ENCODE measurements around the gene CRYZL1.

The CRYZL1 gene

DNA sequence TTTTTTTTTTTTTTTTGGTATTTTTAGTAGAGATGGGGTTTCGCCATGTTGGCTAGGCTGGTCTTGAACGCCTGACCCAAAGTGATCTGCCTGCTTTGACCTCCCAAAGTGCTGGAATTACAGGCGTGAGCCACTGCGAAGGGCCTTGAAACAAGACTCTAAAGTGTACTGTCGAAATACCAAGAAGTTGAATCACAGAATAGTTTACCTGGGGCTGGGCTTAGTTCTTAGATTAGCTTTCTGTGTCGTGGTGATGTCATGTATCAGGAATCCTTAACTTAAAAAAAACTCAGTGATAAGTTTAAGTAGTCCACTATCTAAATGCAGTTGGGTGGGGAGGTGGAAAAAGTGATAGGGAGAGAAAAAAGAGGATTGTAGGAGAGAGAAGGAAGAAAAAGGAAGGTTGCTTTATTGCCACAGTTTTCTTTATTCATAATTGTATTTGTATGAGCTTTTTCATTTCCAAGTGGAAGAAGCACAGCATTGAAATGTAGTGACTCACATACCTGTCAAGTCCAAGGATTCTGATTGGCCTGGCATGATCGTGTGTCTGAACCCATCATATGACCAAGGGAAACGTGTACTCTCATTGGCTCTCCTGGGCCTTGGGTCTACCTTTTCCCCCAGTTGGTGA lies 14.2 kb upstream of the CRYZL1 start:
- Histone ChIP-seq H3K27ac (no peak overlapping the region), H3K27me3 (no peaks in the 10 kb centered on the region), H3K4me3 (no peak overlapping the region), H3K9me3 (no peaks in the 10 kb centered on the region), H3K36me3 (no peaks in the 10 kb centered on the region), H3K4me1 (peaks cover 0 to 53% (median 25%) of the 10 kb centered on the region in 4 donors)
- TF ChIP-seq, protein P1, sequence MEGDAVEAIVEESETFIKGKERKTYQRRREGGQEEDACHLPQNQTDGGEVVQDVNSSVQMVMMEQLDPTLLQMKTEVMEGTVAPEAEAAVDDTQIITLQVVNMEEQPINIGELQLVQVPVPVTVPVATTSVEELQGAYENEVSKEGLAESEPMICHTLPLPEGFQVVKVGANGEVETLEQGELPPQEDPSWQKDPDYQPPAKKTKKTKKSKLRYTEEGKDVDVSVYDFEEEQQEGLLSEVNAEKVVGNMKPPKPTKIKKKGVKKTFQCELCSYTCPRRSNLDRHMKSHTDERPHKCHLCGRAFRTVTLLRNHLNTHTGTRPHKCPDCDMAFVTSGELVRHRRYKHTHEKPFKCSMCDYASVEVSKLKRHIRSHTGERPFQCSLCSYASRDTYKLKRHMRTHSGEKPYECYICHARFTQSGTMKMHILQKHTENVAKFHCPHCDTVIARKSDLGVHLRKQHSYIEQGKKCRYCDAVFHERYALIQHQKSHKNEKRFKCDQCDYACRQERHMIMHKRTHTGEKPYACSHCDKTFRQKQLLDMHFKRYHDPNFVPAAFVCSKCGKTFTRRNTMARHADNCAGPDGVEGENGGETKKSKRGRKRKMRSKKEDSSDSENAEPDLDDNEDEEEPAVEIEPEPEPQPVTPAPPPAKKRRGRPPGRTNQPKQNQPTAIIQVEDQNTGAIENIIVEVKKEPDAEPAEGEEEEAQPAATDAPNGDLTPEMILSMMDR (IDR thresholded peaks at IDR 0.05): no peak
- DNase-seq: no peak
- intact Hi-C loops (cut with DNase I; ENCODE audit: low total_unique reads): no loop called here

DNA sequence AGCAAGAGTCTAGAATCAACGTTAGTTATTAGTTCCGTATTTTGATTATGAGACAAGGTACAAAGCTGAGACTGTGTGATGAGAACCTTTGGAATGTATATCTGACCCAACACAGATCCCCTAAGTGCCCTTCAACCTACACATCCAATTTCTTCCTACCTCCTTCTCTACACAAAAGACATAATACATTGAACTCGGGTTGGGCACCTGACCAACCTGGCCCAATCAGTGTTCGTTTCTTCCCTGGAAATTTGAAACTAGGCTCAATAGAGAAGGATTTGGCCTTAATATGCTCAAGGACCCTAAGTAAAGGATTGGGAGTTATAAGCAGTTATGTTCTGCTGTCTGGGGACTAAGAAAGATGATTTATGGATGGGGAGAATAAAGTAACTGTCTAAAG lies 12.9 kb upstream of the CRYZL1 start:
- no peak overlapping the region for H3K27ac ChIP-seq
- H3K9me3 ChIP-seq: no peaks in the 10 kb centered on the region
- no peak overlapping the region for H3K4me3 ChIP-seq
- peaks cover 0 to 45% (median 18%) of the 10 kb centered on the region in 4 donors for H3K4me1 ChIP-seq
- no peak for DNase-seq
- no peaks in the 10 kb centered on the region for H3K36me3 ChIP-seq
- H3K27me3 ChIP-seq: no peaks in the 10 kb centered on the region
- TF ChIP-seq, protein P1 (IDR thresholded peaks at IDR 0.05): no peak
- intact Hi-C loops (cut with DNase I; ENCODE audit: low total_unique reads): no loop called here

DNA sequence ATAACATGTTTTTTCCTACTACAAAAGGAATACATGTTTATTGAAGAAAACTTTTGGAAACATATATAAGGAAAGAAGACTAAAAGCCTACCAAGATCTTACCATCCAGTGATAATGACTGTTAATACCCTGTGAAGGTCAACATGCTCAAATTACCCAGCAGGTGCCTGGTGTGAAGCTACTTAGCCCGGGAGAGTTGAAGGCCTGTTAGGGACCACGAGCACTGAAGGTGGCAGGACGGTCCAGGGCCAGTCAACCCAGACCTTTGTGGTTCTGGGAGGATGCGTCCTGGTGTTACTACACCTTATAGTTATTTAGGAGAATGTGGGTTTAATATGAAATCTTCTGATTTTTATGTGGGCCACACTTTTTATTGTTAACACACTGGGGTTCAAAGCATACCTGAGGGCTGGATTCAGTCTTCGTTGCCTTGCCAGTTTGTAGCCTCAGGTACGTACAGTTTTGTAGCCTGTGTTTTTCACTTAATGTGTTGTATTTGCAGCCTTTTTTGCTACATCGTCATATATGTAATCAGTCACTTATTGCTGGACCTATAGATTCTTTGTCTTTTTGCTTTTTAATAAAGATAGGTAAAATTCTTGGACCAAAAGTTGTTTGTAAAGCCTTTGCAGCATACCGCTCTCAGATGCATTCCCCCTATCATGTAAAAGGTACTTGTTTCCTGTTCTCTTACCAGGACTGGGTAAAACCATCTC lies 10.6 kb upstream of the CRYZL1 start:
- peaks cover 0 to 33% (median 15%) of the 10 kb centered on the region in 4 donors for H3K4me1 ChIP-seq
- TF ChIP-seq, protein P1 (IDR thresholded peaks at IDR 0.05): no peak
- no peak for DNase-seq
- H3K27me3 ChIP-seq: no peaks in the 10 kb centered on the region
- no peak overlapping the region for H3K4me3 ChIP-seq
- intact Hi-C loops (cut with DNase I; ENCODE audit: low total_unique reads): no loop called here
- H3K36me3 ChIP-seq: no peaks in the 10 kb centered on the region
- H3K27ac ChIP-seq: no peak overlapping the region
- H3K9me3 ChIP-seq: no peaks in the 10 kb centered on the region

DNA sequence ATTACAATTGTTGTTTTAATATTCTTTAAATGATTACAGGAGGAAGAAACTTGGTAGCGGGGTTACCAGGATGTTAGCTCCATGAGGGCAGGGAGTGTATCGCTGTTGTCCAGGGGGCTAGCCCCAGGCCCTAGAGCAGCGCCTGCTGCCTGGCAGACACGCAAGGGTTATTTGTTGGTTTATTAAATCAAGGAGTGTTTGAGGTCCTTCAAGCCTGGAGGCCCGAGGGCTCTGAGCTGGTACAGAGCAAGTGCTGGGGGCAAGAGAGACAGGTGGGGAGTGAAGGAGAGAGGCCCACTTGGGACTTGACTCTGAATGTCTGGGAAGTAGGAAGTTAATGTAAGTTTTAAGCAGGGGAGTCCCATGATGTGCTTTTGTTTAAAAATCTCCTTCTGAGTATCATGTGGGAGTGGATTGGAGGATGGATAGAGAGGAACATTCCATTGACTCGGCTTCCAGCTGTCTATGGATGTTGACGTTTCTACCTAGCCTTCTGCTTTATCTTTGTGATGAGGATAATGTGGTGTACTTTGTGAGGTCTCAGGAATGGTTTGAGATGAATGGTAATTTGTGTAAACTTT lies 9.5 kb upstream of the CRYZL1 start:
- intact Hi-C loops (cut with DNase I; ENCODE audit: low total_unique reads): no loop called here
- Histone ChIP-seq H3K36me3 (no peaks in the 10 kb centered on the region), H3K4me3 (no peak overlapping the region), H3K9me3 (no peaks in the 10 kb centered on the region), H3K27me3 (no peaks in the 10 kb centered on the region), H3K27ac (no peak overlapping the region), H3K4me1 (peaks cover 0 to 23% (median 11%) of the 10 kb centered on the region in 4 donors)
- no peak for DNase-seq
- TF ChIP-seq, protein P1 (IDR thresholded peaks at IDR 0.05): no peak

DNA sequence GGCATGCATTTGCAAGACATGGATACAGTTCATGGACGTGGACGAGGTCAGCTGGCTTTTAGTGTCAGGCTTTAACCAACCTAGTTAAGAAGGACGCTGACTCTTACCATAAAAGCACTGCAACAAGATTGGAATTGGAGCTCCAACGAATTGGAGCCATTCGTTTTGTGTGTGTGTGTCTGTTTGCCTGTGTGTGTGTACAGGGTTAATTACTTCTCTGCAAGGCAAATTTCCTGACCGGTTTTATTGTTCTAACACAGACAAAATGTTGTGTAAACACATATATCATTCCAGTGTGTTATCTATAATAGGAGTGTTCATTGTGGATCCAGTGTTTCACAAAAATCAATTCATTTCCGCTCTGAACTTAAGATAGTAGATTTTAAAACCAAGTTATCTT lies 8.7 kb upstream of the CRYZL1 start:
- TF ChIP-seq, protein P1 (IDR thresholded peaks at IDR 0.05): no peak
- Histone ChIP-seq H3K27ac (no peak overlapping the region), H3K36me3 (no peaks in the 10 kb centered on the region), H3K9me3 (no peaks in the 10 kb centered on the region), H3K4me1 (peaks cover 0 to 20% (median 6%) of the 10 kb centered on the region in 4 donors), H3K27me3 (no peaks in the 10 kb centered on the region), H3K4me3 (no peak overlapping the region)
- no peak for DNase-seq
- intact Hi-C loops (cut with DNase I; ENCODE audit: low total_unique reads): no loop called here

Measured in tibial artery (tissue), 4 donors.